ENCODE data around the gene INA.
A peak's percentile ranks its signal among the peaks of the same experiment; 100 is the strongest.

INA gene

GRCh38 chr10:103262229-103262628 lies 14.7 kb upstream of the INA start:
- TF ChIP-seq MYC (IDR thresholded peaks at IDR 0.05; ENCODE audit: low read depth, low read length) (no peak), CTCF (IDR thresholded peaks at IDR 0.05; ENCODE audit: low read depth, low read length) (no peak), MAX (IDR thresholded peaks at IDR 0.05; ENCODE audit: low read depth, low read length) (peak; percentile 27; the same call in 1 of the 2 replicates), POLR2A (IDR thresholded peaks at IDR 0.05; ENCODE audit: extremely low read depth, insufficient read length) (no peak)
- DNase-seq (ENCODE audit: low read depth) = no peak
- no peak overlapping the region for H3K4me3 ChIP-seq (ENCODE audit: low read depth, low read length)

GRCh38 chr10:103265717-103266329 lies 11.1 kb upstream of the INA start:
- H3K4me3 ChIP-seq (ENCODE audit: low read depth, low read length) = no peak overlapping the region
- TF ChIP-seq POLR2A (IDR thresholded peaks at IDR 0.05; ENCODE audit: extremely low read depth, insufficient read length) = no peak
- no peak for TF ChIP-seq CTCF (IDR thresholded peaks at IDR 0.05; ENCODE audit: low read depth, low read length)
- TF ChIP-seq MYC (IDR thresholded peaks at IDR 0.05; ENCODE audit: low read depth, low read length) = no peak
- TF ChIP-seq MAX (IDR thresholded peaks at IDR 0.05; ENCODE audit: low read depth, low read length) = no peak
- DNase-seq (ENCODE audit: low read depth) = peak; percentile 76

GRCh38 chr10:103273041-103273441 lies 3.9 kb upstream of the INA start:
- peak; percentile 76 for DNase-seq (ENCODE audit: low read depth)
- no peak overlapping the region for H3K4me3 ChIP-seq (ENCODE audit: low read depth, low read length)
- TF ChIP-seq CTCF (IDR thresholded peaks at IDR 0.05; ENCODE audit: low read depth, low read length) (no peak), MYC (IDR thresholded peaks at IDR 0.05; ENCODE audit: low read depth, low read length) (no peak)

GRCh38 chr10:103276251-103276895 lies 565 bp upstream of the INA start:
- TF ChIP-seq MAX (IDR thresholded peaks at IDR 0.05; ENCODE audit: low read depth, low read length) (no peak), MYC (IDR thresholded peaks at IDR 0.05; ENCODE audit: low read depth, low read length) (no peak), POLR2A (IDR thresholded peaks at IDR 0.05; ENCODE audit: extremely low read depth, insufficient read length) (no peak), CTCF (IDR thresholded peaks at IDR 0.05; ENCODE audit: low read depth, low read length) (no peak)
- no peak overlapping the region for H3K4me3 ChIP-seq (ENCODE audit: low read depth, low read length)
- DNase-seq (ENCODE audit: low read depth) = no peak

GRCh38 chr10:103277713-103278536 lies 987 bp downstream of the INA start:
- H3K4me3 ChIP-seq (ENCODE audit: low read depth, low read length) = no peak overlapping the region
- TF ChIP-seq MYC (IDR thresholded peaks at IDR 0.05; ENCODE audit: low read depth, low read length) = no peak
- TF ChIP-seq CTCF (IDR thresholded peaks at IDR 0.05; ENCODE audit: low read depth, low read length) = no peak
- no peak for TF ChIP-seq POLR2A (IDR thresholded peaks at IDR 0.05; ENCODE audit: extremely low read depth, insufficient read length)
- no peak for TF ChIP-seq MAX (IDR thresholded peaks at IDR 0.05; ENCODE audit: low read depth, low read length)
- DNase-seq (ENCODE audit: low read depth) = no peak
